GM23338 (cell line): ENCODE measurements around the gene DGKK.

Experiments used
- CREB1 ChIP-seq: fragments of 250-450 bp; sonication (Bioruptor Pico); IDR thresholded peaks from 2 replicates; pipeline ENCODE4 v1.5.0; 2020; ENCODE audit warnings: low read depth, mild to moderate bottlenecking, moderate library complexity
- EZH2 ChIP-seq: fragments of 200-600 bp; sonication (generic); IDR thresholded peaks from one replicate; pipeline ENCODE4 v1.8.0; 2017; ENCODE audit warnings: antibody characterized with exemption, mild to moderate bottlenecking, low read depth; ENCODE audit not compliant: unreplicated experiment
- EZH2phosphoT487 ChIP-seq: fragments of 200-600 bp; sonication (generic); IDR thresholded peaks from one replicate; pipeline ENCODE4 v1.8.1; 2018; ENCODE audit warnings: antibody characterized with exemption; ENCODE audit not compliant: unreplicated experiment
- JUNB ChIP-seq: IDR thresholded peaks from one replicate; pipeline ENCODE4 v1.6.1; 2016; ENCODE audit warnings: antibody characterized with exemption; ENCODE audit not compliant: unreplicated experiment
- POLR2AphosphoS5 ChIP-seq: IDR thresholded peaks from 2 replicates; pipeline ENCODE4 v1.6.1; 2016; ENCODE audit warnings: antibody characterized with exemption, low read depth
- ZNF114 ChIP-seq: fragments of 250-450 bp; sonication (Bioruptor Pico); IDR thresholded peaks from 2 replicates; pipeline ENCODE4 v1.5.0; 2020; ENCODE audit warnings: mild to moderate bottlenecking, moderate library complexity
- ZNF331 ChIP-seq: fragments of 250-450 bp; sonication (Bioruptor Pico); IDR thresholded peaks from 2 replicates; pipeline ENCODE4 v1.5.0; 2020; ENCODE audit warnings: low read depth, mild to moderate bottlenecking, moderate library complexity
- TF ChIP-seq, protein P1 (sequence below), 2 experiments: fragments of 200-600 bp in 1 of 2; sonication (generic) in 1 of 2; conservative IDR thresholded peaks; 2 replicates each; pipeline versions ENCODE4 v1.5.1 to v1.6.1; 2016 to 2017; ENCODE audit warnings: antibody characterized with exemption in 2 of 2, low read depth in 2 of 2, mild to moderate bottlenecking in 2 of 2, moderate library complexity in 1 of 2
- TF ChIP-seq, protein P2 (sequence below): IDR thresholded peaks from one replicate; pipeline ENCODE4 v1.6.1; 2018; ENCODE audit warnings: antibody characterized with exemption; ENCODE audit not compliant: unreplicated experiment

GRCh38 chrX:50432829-50433289 lies 37.8 kb downstream of the DGKK start:
- TF ChIP-seq, protein P1, sequence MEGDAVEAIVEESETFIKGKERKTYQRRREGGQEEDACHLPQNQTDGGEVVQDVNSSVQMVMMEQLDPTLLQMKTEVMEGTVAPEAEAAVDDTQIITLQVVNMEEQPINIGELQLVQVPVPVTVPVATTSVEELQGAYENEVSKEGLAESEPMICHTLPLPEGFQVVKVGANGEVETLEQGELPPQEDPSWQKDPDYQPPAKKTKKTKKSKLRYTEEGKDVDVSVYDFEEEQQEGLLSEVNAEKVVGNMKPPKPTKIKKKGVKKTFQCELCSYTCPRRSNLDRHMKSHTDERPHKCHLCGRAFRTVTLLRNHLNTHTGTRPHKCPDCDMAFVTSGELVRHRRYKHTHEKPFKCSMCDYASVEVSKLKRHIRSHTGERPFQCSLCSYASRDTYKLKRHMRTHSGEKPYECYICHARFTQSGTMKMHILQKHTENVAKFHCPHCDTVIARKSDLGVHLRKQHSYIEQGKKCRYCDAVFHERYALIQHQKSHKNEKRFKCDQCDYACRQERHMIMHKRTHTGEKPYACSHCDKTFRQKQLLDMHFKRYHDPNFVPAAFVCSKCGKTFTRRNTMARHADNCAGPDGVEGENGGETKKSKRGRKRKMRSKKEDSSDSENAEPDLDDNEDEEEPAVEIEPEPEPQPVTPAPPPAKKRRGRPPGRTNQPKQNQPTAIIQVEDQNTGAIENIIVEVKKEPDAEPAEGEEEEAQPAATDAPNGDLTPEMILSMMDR (conservative IDR thresholded peaks at IDR 0.05; ENCODE audit: low read depth in 2 of 2) = no peak
- no peak for TF ChIP-seq EZH2
- no peak for TF ChIP-seq CREB1 (CRISPR knock-in tag)
- no peak for TF ChIP-seq EZH2phosphoT487
- TF ChIP-seq POLR2AphosphoS5 = no peak
- no peak for TF ChIP-seq ZNF114 (CRISPR knock-in tag)
- TF ChIP-seq, protein P2, sequence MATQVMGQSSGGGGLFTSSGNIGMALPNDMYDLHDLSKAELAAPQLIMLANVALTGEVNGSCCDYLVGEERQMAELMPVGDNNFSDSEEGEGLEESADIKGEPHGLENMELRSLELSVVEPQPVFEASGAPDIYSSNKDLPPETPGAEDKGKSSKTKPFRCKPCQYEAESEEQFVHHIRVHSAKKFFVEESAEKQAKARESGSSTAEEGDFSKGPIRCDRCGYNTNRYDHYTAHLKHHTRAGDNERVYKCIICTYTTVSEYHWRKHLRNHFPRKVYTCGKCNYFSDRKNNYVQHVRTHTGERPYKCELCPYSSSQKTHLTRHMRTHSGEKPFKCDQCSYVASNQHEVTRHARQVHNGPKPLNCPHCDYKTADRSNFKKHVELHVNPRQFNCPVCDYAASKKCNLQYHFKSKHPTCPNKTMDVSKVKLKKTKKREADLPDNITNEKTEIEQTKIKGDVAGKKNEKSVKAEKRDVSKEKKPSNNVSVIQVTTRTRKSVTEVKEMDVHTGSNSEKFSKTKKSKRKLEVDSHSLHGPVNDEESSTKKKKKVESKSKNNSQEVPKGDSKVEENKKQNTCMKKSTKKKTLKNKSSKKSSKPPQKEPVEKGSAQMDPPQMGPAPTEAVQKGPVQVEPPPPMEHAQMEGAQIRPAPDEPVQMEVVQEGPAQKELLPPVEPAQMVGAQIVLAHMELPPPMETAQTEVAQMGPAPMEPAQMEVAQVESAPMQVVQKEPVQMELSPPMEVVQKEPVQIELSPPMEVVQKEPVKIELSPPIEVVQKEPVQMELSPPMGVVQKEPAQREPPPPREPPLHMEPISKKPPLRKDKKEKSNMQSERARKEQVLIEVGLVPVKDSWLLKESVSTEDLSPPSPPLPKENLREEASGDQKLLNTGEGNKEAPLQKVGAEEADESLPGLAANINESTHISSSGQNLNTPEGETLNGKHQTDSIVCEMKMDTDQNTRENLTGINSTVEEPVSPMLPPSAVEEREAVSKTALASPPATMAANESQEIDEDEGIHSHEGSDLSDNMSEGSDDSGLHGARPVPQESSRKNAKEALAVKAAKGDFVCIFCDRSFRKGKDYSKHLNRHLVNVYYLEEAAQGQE = no peak
- TF ChIP-seq JUNB = no peak
- TF ChIP-seq ZNF331 = no peak
